ENCODE data around the gene SEC14L6.

Gene SEC14L6

DNA sequence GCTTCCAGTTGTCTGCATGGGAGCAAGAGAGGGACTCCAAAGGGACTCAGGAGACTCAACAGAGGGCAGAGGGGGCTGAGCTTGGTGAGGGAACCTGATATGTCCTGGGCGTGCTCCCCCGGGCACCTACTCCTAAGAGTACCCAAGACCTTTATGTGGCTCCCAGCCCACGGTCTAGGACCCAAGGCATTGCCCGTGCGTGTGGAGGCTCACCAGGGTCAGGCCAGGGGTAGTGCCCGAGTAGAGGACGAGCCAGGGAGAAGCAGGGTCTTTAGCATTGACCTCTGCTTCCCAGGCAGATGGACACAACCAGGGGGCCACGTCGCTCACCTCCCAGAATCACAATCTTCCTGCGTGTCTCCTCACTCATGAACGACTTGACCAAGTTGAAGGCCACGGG lies 54.4 kb downstream of the SEC14L6 start:
- DNase-seq (ENCODE audit: low read depth): no peak

DNA sequence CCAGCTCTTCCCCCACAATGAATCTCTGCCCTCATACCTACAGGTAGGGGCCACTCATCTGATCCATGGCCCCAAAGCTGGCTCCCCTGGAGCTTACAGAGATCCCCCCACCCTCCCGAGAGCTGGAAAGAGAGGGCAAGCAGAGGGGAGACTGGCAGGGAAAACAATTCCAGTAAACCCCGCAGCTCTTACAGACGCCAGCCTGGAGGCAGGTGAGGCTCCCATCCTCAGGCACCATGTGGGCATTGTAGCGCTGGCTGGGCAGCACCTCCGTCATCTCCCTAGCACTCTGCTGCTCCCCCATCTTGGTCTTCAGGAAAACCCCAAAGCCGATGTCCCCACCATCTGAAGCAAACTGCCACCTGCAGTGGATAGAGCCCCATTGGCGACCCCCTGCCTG lies 55.2 kb downstream of the SEC14L6 start:
- DNase-seq (ENCODE audit: low read depth): no peak

DNA sequence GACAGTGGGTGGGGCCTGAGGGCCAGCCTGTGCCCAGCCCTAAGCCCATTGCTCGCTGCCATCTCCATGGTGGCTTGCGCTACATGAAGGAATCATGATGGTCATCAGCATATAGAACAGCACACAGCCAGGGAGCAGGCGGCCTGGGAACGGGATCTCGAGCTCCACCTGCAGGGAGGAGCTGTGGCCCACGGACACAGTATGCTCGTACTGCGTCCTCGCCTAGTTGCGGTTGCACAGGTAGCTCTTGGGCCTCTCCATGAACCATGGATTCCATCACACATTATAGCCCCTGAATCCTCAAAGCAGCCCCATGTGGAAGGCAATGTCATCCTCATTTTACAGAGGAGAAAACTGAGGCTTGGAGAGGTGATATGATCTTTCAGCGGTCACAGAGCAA lies 56.1 kb downstream of the SEC14L6 start:
- DNase-seq (ENCODE audit: low read depth): no peak

DNA sequence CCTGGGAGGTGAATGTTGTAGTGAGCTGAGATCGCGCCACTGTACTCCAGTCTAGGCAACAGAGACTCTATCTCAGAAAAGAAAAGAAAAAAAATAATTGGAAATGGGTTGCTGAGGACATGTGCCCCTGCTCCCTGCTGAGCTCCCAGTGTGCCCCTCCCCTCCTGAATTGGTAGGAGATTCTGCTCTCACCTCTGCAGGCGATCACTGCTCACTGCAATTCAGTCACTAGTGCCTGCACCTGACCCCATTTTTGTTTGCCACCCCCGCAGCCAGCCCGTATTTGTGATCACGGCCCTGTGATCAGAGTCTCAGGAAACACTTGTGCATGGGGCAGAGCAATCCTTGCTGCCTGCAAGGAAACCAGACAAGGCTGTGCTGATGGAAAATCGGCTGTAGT lies 58.4 kb downstream of the SEC14L6 start:
- no peak for DNase-seq (ENCODE audit: low read depth)

DNA sequence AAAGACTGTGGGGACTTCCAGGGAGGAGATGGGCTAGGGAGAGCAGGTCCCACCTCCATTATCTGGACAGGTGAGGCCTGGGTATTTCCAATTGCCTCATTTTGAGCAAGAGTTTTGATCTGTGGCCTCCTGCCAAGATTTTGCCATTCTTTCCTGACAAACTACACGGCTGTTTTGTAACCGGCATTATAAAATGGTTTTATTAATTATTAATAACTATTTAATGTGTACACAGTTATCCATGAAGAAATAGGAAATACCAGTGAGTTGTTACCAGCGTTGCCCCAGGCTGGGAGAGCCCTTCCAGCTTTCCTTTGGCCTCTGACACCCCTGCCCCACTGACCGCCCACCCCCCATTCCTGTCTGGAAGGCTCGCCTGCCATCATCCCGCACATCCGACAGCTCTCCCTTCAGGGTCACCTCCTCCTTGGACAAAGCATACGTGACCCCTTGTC lies 59.9 kb downstream of the SEC14L6 start:
- no peak for DNase-seq (ENCODE audit: low read depth)

DNA sequence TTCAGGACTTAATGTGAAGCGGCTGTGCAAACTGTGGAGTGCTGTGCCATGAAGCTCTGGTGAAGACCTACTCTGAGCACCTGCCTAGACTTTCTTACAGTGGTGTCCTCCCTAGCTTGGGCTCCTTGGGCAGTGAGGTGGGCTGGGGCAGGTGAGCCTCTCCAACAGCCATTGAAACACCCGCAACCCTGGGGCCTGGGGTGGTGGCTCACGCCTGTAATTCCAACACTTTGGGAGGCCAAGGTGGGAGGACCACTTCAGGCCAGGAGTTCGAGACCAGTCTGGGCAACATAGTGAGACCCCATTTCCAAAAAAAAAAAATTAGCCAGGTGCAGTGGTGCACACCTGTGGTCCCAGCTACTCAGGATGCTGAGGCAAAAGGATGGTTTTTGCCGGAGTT lies 60.4 kb downstream of the SEC14L6 start:
- no peak for DNase-seq (ENCODE audit: low read depth)

DNA sequence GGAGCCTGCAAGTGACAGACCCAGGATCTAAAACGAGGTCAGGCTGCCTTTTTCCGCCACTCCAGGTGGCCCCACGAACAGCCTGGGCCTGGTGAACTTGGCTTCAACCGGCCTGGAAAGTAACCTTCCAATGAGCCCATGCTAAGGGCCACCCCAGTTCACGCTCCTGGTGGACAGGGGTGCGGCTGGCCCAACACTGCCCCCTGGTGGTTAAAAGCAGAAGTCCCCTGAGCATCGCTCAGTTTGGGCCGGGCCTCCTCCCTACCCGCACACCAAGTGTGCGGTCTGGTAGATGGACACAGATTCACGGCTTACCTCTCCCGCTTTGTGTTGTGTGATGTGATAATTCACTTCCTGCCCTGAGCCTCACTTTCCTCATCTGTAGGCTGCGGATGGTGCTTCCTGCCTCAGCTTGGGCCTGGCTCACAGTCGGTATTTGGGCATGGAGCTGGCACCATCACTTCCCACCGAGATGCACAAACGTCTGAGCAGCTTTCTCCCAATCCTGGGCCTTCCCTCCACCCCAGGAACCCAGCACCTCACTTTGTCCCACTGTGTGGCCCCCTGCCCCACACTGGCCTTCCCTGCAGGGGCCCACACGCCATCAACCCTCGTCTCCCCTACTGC lies 61.1 kb downstream of the SEC14L6 start:
- DNase-seq (ENCODE audit: low read depth): no peak

DNA sequence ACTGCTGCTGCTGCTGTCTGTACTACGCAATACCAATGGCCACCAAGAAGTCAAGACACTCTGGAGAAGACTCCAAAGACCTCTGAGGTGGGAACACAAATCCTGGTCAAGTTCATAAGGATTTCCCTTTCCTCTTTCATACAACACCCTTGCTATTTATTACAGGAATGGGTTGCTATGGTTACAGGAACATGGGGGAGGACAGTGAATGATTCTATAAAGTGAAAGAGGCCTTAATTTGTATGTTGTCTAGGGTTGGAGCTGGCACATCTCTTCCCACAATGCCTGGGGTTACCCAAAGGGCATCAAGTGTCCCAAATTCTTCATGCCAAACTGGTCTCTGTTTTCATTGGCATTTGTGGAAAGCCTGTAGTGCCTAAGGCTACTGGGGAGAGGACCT lies 63.4 kb downstream of the SEC14L6 start:
- DNase-seq (ENCODE audit: low read depth): no peak

DNA sequence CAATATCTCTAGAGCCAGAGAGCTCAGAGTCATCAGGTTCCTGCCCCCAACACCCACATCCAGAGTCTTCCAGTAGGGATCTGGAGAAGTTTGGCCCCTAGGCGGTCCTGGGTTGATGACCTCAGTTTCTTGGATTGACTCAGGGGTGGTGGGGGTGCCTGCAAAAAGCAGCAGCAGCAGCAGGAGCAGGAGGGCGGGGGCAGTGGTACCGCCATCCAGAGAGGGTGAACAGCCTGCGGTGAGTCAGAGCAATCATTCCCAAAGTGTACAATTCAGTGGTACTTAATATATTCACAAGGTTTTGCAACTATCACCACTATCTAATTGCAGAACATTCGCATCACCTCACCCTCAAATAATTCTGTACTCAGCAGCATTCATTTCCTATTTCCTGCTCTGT lies 64.8 kb downstream of the SEC14L6 start:
- no peak for DNase-seq (ENCODE audit: low read depth)

DNA sequence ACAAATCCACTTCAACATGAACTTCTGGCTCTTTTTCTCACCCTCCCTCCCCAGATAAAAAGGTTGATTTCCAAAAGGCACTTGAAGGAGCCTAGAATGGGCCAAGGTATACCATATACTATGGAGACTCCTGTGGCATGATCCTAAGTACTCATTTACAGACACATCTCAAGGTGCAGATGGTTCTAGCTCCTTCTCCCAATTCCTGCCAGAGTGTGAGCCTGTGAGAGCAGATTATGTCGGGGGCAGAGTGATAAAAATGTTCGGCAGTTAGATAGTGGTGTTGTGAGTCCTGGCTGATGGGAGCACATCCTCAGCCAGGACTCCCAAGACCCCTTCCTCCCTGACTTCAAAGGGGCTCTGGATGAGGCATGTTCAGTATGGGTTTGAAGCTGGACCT lies 66.6 kb downstream of the SEC14L6 start:
- no peak for DNase-seq (ENCODE audit: low read depth)

DNA sequence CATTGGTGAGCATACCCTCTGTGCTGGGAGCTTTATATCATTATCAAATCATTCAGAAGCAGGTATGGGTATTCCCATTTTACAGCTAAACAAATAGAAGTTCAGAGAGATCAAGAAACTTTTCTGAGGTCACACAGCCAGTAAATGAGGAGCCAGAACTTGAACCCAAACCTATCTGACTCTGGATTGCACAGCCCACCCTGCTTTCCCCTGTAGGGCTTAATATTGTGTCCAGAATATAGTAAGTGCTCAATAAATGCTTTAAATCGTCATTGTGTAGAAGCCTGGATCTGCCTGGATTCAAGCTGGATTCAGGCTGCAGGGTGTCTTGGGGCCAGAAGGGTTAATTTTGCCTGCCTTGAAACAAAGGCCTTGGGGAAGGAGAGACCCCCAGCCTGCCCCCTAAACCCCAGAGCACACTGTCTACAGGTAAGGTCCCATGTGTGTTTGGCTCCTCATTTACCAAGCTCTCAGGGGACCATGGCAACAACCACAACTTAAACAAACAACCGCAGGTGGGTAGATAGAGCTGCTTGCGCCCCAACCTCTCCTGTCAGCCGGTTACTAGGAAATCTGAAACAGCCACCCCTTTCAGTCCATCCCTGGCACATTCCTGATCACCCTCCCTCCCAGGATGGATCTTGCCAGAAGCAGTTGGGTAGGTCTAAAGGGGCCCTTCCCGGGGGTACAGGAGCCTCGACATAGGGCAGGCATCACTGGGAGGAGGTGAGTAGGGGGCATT lies 71.7 kb downstream of the SEC14L6 start:
- no peak for DNase-seq (ENCODE audit: low read depth)

DNA sequence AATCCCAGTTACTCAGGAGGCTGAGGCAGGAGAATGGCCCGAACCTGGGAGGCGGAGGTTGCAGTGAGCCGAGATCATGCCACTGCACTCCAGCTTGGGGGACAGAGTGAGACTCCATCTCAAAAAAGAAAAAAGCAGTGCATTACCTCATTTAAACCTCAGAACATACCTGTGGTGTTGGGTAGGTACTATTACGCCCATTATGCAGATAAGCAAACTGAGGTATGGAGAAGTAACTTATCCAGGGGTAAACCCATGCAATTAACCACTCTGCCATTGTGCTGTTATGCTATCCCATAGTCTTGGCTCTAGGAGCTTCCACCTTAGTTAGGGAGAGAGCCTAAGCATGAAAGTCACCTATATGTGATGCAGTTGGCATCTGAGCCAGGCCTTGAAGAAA lies 72.4 kb downstream of the SEC14L6 start:
- DNase-seq (ENCODE audit: low read depth): no peak

DNA sequence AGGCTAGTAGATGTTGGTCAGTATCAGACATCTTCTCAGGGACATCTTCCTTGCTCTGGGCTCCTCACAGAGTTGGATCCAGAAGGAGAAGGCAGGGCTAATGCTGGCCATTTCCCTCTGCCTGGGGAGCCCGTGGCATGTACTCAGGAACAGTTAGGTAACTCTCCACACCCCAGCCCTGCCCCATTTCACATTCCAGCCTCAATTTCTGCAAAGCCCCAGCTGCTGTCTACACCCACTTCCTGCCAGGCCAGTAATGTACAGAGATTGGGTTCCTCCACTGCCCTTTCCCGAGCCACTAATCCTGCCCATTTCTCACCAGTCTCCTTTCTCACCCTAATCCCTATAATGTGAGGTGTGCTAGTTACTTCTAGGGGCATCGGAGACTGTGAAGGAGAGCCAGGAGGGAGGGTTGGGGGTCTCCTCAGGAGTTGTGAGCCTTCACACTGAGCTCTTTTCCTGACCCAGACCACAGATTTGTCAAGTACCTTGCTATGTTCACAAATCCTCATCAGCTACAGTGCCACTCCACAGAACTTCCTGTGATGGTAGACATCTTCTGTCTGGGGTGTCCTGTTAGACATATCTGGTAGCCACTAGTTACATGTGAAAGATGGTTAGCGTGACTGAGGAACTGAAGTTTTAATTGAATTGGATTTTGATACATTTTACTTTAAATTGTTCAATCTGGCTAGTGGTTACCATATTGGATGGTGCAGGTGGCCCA lies 73.4 kb downstream of the SEC14L6 start:
- DNase-seq (ENCODE audit: low read depth): no peak
